Measurements from ENCODE around the gene VAMP3.
A peak's percentile ranks its signal among the peaks of the same experiment; 100 is the strongest.
"Not testable (repeated sequence)": the region's sequence is repeated elsewhere in the genome, so short reads cannot be mapped to it uniquely, and the experiment has no call there.

VAMP3 gene

DNA sequence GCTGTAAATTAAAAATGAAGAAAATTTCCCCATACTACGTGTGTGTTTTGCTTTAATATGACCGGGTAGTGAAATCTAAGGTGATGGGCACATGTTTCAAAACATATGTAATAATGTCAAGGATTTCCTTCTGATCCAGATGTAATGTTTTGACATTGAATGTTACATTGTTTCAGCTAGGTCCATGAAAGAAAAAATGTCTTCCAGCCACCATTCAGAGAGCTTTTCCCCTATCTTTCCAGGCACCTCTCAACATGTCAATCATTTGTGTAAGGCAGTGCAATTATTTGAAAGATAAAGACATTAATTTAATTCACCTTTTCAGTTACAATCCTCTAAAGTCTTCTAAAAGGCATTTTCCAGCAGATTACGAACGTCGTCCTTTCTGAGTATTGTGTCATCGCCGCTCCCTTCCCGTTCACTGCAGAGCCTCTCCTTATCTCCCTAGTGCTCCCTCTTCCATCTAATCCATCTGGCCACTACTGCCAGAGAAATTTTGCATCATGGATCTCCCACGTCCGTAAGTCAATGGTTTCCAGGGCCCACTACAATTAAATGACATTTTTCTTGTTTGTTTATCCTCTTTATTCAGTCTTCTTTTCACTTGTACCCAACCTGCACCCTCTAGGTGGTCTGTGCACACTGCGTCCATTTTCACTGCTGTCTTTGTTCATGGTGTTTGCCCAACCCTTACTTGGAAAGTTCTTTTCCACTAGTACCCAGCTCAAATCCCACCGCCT, 1.3 kb upstream of the VAMP3 start:
- DNase-seq: no peak

GRCh38 chr1:7770669-7770996, 463 bp upstream of the VAMP3 start:
- DNase-seq: peak in 1 of 5 experiments; percentile 31

DNA sequence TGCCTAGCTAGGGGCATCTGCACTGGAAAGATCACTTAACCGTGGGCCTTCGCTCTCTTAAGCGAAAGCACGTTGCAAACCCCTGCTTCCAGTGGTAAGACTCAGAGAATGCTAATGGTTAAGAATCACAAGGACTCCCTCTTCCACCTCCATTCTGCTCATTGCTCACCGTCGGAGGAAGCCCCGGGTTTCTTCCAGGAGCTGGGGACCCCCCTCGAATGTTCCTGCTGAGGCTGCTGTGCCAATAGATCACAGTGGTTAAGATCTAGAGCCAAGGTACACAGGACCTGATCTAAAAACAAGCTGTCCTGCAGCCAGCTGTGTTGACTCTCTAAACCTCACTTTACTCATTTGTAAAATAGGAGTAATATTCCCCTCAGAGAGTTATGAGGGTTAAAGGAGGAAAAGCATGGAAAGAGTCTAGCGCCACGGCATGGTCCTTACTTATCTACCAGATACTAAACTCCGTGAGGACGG, 765 bp downstream of the VAMP3 start:
- DNase-seq: peak in 1 of 5 experiments; percentile 9

DNA sequence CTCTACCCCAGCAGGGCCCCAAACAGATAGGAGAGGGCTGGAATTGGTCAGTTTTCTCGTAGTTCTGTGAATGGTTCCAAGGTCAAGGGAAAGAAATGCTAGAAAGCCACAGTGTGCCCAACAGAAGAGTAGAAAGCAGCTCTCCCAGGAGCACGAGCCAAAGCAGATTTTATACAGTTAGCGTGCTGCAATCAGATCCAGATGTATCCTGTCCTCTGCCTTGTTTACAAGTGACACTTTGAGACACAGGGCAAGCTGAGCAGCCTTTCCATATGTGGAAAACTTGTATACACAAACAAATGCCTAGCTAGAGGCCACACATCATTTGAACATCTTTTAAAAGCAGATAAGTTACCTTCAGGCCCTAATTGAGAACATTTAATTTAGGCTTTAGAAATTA, 6.5 kb downstream of the VAMP3 start:
- DNase-seq: no peak

DNA sequence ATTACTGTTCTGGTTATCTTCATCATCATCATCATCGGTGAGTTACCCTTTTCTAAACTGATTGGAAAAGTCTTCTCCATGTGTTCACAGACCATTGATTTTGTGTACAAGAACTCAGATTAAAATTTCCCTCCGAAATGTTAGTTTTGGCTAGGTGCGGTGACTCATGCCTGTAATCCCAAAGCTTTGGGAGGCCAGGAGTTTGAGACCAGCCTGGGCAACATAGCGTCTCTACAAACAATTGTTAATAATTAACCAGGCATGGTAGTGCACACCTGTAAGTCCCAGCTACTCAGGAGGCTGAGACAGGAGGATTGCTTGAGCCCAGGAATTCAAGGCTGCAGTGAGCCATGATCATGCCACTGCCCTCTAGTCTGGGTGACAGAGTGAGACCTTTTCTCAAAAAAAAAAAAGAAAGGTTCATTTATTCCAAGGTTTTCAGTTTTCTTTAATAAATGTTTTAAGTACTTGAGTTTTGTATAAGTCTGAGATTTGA, 7.1 kb downstream of the VAMP3 start:
- no peak for DNase-seq

DNA sequence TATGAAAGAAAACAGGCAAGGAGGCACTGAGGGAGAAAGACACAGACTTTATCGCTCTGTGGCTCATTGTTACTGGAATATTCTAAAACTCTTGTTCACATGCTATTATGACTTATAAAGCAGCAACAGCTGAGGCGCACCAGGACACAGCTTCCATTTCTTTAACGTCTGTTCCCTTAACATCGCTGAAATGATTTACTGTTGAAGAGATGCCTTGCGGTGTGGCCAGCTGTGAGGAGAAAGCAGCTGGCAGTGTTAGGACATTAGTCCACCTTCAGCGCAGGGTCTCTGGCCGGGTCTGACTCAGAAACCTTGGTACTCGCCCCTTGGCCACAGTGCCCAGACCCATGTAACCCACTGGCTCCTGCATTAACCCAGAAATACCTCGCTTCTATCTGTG, 9.9 kb downstream of the VAMP3 start:
- no peak for DNase-seq

GRCh38 chr1:7781501-7781900, 10.4 kb downstream of the VAMP3 start:
- DNase-seq: no peak

- no peak for DNase-seq
Measured at GRCh38 chr1:7781923-7782495, 10.9 kb downstream of the VAMP3 start.

GRCh38 chr1:7783178-7783711, 12.1 kb downstream of the VAMP3 start:
- peak in 1 of 5 experiments; percentile 13 for DNase-seq

DNA sequence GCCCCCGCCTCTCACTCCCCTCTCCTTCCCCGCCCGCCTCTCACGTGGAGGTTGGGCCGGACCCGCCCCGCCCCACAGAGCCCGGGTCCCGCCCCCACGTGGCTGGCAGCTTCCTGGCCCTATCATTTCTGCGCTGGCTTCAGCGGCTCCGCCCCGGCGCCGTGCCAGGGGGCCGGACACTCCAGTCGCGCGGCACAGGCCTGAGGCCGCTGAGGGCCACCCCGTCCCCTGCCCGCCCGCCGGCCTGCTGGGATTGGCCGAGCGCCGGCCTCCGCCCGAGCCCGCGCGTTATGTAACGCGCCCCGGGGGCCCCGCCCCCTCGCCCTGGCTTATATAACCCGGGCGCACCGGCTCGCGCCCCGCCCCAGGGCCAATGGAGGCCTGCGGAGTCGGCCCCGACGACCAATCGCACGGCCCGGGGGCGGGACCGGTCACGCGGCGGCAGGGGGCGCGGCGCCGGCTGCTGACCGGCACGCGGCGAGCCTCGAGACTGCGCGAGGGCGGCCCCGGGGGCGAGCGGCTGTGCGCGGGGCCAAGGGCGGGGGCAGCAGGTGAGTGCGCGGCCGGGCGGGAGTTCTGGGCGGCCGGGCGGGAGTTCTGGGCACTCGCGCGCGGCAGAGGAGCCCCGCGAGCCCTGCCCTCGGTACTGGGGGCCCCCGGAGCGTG, 12.9 kb downstream of the VAMP3 start, which contains the start of gene PER3:
PER3 (plus strand) TSS at position 466 of the 666 bp plus-strand sequence. CDS start 587 bp downstream, outside the sequence.
- DNase-seq: peak; percentile 85 to 94 (median 87)

DNA sequence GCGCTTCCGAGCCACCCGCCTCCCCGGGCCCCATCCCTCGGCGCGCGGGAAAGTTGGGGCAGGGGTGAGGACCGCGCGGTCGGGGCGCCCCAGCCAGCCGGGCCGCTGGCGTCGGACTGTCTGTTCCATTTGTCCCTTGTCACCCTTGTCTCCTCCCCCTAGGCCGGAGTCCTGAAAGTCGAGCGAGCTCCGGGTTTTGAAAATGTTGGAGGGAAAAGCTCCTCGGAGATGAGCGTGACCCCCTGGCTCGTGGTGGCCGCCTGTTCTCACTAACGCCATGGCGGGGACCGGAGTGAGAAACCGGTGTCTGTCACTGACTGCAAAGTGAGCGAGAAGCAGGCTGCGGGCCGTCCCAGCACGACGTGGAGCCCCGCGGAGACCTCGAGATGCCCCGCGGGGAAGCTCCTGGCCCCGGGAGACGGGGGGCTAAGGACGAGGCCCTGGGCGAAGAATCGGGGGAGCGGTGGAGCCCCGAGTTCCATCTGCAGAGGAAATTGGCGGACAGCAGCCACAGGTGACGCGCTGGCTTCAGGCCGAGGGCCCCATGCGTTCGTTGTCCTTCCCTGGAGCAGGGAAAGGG, 13.5 kb downstream of the VAMP3 start:
- DNase-seq: no peak

- no peak for DNase-seq
Measured at GRCh38 chr1:7785108-7785507, 14.0 kb downstream of the VAMP3 start.

- DNase-seq: no peak
Measured at GRCh38 chr1:7786795-7787194, 15.7 kb downstream of the VAMP3 start.

DNA sequence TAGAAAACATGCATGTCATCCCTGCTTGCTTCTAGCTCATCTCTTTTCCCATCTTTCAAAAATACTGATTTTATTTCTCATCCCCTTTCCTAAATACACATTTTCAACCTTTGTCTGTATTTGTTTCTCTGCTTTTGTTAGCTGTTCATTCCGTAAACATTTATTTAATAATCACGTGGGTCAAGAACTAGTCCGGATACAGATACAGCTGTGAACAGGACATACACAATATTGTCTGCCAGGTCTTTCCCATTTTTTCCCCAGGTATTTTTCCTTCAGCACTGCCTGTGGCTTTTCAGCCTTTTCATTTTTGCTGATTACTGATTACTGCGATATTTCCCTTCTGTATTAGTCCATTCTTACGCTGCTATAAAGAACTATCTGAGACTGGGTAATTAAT, 18.7 kb downstream of the VAMP3 start:
- no peak for DNase-seq

DNA sequence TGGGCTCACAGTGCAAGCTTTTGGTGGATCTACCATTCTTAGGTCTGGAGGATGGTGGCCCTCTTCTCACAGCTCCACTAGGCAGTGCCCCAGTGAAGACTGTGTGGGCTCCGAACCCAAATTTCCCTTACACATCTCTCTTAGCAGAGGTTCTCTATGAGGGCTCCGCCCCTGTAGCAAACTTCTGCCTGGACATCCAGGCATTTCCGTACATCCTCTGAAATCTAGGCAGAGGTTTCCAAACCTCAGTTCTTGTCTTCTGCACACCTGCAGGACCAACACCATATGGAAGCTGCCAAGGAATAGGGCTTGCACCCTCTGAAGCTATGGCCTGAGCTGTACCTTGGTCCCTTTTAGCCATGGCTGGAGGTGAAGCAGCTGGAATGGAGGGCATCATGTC, 19.9 kb downstream of the VAMP3 start:
- not testable (repeated sequence) for DNase-seq

GRCh38 chr1:7795406-7795805, 24.3 kb downstream of the VAMP3 start:
- no peak for DNase-seq

- DNase-seq: no peak
Measured at GRCh38 chr1:7805460-7805859, 34.4 kb downstream of the VAMP3 start.

DNA sequence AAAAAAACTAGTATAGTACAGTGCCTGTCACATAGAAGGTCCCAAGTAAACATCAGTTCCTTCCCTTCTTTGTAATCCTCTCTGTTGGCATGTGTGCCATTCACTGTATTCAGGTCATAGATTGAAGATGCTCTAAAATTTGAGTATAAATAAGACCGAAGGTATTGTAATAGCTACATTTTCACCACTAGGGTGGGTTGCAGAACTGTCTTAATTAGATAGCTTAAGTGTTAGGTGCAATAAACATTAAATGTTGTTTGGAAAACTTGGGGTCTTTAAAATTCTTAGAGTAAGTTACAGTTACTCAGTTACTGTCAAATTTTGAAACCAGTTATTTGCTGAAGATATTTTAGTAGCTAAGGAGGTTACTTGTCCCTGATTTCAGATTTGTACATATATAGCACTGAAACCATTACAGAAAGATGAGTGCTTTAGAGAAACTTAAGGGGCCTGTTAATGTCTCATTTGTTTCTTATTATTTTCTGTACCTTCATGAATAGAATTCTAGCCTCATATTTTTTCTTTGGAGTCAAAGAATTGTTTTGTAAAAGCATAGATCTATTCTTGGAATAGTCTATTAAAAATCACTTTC, 37.3 kb downstream of the VAMP3 start:
- DNase-seq: peak in 1 of 5 experiments; percentile 60

GRCh38 chr1:7809742-7810141, 38.6 kb downstream of the VAMP3 start:
- no peak for DNase-seq

DNA sequence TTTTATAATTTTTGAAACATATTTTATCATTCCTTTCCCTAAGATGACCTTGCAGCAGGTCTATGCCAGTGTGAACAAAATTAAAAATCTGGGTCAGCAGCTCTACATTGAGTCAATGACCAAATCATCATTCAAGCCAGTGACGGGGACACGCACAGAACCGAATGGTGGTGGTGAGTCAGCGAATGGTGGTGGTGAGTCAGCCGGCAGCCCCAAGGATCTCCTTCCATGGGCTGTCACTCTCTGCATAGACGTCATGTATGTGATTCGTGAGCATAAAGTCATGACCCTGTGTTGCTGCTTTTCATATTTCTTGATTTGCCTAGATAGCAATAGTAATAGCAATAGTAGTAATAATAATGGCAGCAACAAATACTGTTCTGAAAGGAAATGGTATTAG, 39.3 kb downstream of the VAMP3 start:
- DNase-seq: no peak

- DNase-seq: no peak
Measured at GRCh38 chr1:7811476-7811875, 40.4 kb downstream of the VAMP3 start.

DNA sequence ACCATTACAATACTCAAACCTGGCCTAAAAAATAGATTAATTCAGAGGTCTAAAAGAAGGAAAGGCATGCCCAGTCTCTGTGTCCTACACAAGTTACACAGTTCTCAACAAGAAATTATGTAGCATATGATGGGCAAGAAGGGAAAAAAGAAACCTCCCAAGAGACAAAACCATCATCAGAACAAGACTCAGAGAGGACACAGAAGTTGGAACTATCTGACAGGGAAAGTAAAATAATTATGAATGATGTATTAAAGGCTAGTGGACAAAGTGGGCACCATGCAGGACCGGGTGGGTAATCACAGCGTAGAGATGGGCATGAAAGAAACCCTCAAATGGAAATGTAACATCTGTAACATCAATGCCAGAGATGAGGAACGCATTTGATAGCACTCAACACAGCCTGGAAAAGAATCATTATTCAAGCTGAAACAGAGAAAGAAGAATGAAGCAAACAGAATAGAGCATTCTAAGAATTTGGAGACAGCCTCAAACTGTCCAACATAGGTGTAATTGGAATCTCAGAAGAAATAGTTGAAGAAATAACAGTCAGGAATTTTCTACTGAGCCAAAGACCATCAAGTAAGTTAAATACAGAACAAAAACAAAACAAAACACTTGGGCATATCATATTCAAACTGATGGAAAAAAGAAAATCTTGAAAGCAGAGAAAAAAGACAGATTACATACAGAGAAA, 42.7 kb downstream of the VAMP3 start:
- no peak for DNase-seq

Measured in T-helper 2 cell (primary cell).